NOMO-1 (cell line): ENCODE data around the gene GPSM1.
A peak's percentile ranks its signal among the peaks of the same experiment; 100 is the strongest.

ENCODE experiments used
- DNase-seq, 2 experiments: peaks; one replicate each; lab custom pipeline; 2025; ENCODE audit not compliant: unreplicated experiment in 2 of 2; lab: John Stamatoyannopoulos, UW

The GPSM1 gene

GRCh38 chr9:136372561-136373299, 45.4 kb downstream of the GPSM1 start:
- peak; percentile 93 to 95 for DNase-seq

- DNase-seq, result peak; percentile 84 to 90
These were observed 46.2 kb downstream of the GPSM1 start, which contains the start of gene CARD9 for GRCh38 chr9:136373300-136374182. CARD9 (minus strand) TSS chr9:136373669; CDS start chr9:136372078, 1,591 bp downstream.

- no peak for DNase-seq
These were observed 46.8 kb downstream of the GPSM1 start for GRCh38 chr9:136374183-136374575.

GRCh38 chr9:136375096-136375495, 47.8 kb downstream of the GPSM1 start:
- DNase-seq, result no peak

- DNase-seq, result no peak
These were observed 49.1 kb downstream of the GPSM1 start for GRCh38 chr9:136376457-136376856.

- no peak for DNase-seq
These were observed 50.2 kb downstream of the GPSM1 start for GRCh38 chr9:136377341-136378169.

GRCh38 chr9:136378170-136379002, 51.0 kb downstream of the GPSM1 start:
- DNase-seq, result no peak

GRCh38 chr9:136379003-136379287, 51.6 kb downstream of the GPSM1 start:
- DNase-seq, result no peak

GRCh38 chr9:136379401-136379800, 52.1 kb downstream of the GPSM1 start:
- DNase-seq, result no peak

GRCh38 chr9:136379891-136380290, 52.6 kb downstream of the GPSM1 start:
- DNase-seq, result no peak

- DNase-seq, result no peak
These were observed 53.0 kb downstream of the GPSM1 start for GRCh38 chr9:136380381-136380780.

GRCh38 chr9:136381311-136381710, 54.0 kb downstream of the GPSM1 start:
- DNase-seq, result no peak

GRCh38 chr9:136381966-136382513, 54.7 kb downstream of the GPSM1 start:
- DNase-seq, result no peak

GRCh38 chr9:136383436-136383835, 56.1 kb downstream of the GPSM1 start:
- DNase-seq, result no peak

- peak; percentile 66 to 75 for DNase-seq
These were observed 57.7 kb downstream of the GPSM1 start for GRCh38 chr9:136385015-136385414.

- DNase-seq, result peak; percentile 95 to 96
These were observed 58.7 kb downstream of the GPSM1 start for GRCh38 chr9:136386018-136386417.

- no peak for DNase-seq
These were observed 59.9 kb downstream of the GPSM1 start for GRCh38 chr9:136387217-136387616.

- no peak for DNase-seq
These were observed 62.1 kb downstream of the GPSM1 start for GRCh38 chr9:136389396-136389795.

- no peak for DNase-seq
These were observed 64.6 kb downstream of the GPSM1 start for GRCh38 chr9:136391737-136392537.
